GM10847 (cell line): ENCODE measurements around the gene CST8.

Source experiments
- POLR2A ChIP-seq: IDR thresholded peaks from 2 replicates; pipeline ENCODE4 v1.6.1; 2011; ENCODE audit not compliant: insufficient read length; ENCODE audit errors: extremely low read depth

CST8 gene

GRCh38 chr20:23534801-23535593 is 44.1 kb downstream of the CST8 start:
- no peak for TF ChIP-seq POLR2A

GRCh38 chr20:23536328-23536974 is 45.5 kb downstream of the CST8 start:
- TF ChIP-seq POLR2A, result no peak

- TF ChIP-seq POLR2A, result no peak
Observed at GRCh38 chr20:23537030-23537429, 46.1 kb downstream of the CST8 start.

GRCh38 chr20:23540624-23541023 is 49.7 kb downstream of the CST8 start:
- TF ChIP-seq POLR2A, result no peak

- no peak for TF ChIP-seq POLR2A
Observed at GRCh38 chr20:23541330-23541729, 50.4 kb downstream of the CST8 start.

- no peak for TF ChIP-seq POLR2A
Observed at GRCh38 chr20:23541776-23542175, 50.9 kb downstream of the CST8 start.

GRCh38 chr20:23542801-23543200 is 51.9 kb downstream of the CST8 start:
- no peak for TF ChIP-seq POLR2A

- TF ChIP-seq POLR2A, result no peak
Observed at GRCh38 chr20:23544133-23544532, 53.2 kb downstream of the CST8 start.
